ENCODE data around the gene RPUSD4.

Gene RPUSD4

DNA sequence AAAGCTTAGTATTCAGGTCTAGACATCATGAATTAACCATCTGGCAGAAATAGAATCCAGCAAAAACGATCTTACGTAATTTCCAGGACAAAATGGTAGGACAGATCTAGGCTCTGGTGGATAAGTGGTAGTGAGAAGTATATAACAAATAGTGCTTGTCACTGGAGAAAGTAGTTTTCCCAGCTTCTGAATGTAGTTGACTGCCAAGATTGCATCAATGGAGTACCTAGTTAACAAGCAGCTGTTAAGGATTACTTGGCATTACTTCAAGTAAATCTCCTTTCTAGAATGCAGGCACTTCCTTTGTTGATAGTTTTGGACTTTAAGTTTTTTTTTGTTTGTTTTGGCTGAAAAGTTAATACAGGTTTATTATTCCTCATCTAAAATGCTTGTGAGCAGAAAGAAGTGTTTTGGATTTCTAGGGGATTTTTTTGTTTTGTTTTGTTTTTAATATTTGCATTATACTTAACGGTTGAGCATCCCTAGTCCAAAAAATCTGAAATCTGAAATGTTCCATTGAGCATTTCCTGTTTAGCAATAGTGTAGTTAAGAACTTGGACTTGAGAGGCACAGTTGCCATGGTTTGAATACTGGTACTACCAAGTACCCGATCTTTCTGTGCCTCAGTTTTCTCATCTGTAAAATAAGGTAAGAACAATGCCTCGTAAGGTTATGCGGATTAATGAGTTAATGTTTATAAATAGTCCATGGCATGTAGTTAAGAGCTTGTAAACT is 20.4 kb upstream of the RPUSD4 start:
- Histone ChIP-seq H2AFZ (ENCODE audit: low read length) (no peak overlapping the region), H3K4me2 (ENCODE audit: low read depth, low read length, poor library complexity, severe bottlenecking) (no peak overlapping the region), H3K4me3 (ENCODE audit: low read length, poor library complexity, severe bottlenecking) (no peak overlapping the region), H3K9me3 (ENCODE audit: insufficient read depth, low read depth, low read length) (no peaks in the 10 kb centered on the region), H3K27me3 (ENCODE audit: insufficient read depth, low read length, poor library complexity, severe bottlenecking) (no peaks in the 10 kb centered on the region), H4K20me1 (ENCODE audit: insufficient read depth, low read length, poor library complexity, severe bottlenecking) (no peaks in the 10 kb centered on the region), H3K9me2 (replicated peaks; ENCODE audit: low read depth, low read length) (no peaks in the 10 kb centered on the region), H3K9ac (ENCODE audit: low read depth, low read length, poor library complexity, severe bottlenecking) (no peak overlapping the region), H3K4me1 (ENCODE audit: insufficient read depth, low read length, poor library complexity, severe bottlenecking) (peaks cover 13% of the 10 kb centered on the region), H3F3A (ENCODE audit: low read depth) (no peaks in the 10 kb centered on the region), H3K79me2 (ENCODE audit: insufficient read depth, low read length) (peaks cover 10% of the 10 kb centered on the region; the same call in 1 of the 2 replicates), H3K36me3 (ENCODE audit: insufficient read depth, low read length) (peaks cover 9% of the 10 kb centered on the region; the same call in 1 of the 2 replicates)
- TF ChIP-seq, protein P1, sequence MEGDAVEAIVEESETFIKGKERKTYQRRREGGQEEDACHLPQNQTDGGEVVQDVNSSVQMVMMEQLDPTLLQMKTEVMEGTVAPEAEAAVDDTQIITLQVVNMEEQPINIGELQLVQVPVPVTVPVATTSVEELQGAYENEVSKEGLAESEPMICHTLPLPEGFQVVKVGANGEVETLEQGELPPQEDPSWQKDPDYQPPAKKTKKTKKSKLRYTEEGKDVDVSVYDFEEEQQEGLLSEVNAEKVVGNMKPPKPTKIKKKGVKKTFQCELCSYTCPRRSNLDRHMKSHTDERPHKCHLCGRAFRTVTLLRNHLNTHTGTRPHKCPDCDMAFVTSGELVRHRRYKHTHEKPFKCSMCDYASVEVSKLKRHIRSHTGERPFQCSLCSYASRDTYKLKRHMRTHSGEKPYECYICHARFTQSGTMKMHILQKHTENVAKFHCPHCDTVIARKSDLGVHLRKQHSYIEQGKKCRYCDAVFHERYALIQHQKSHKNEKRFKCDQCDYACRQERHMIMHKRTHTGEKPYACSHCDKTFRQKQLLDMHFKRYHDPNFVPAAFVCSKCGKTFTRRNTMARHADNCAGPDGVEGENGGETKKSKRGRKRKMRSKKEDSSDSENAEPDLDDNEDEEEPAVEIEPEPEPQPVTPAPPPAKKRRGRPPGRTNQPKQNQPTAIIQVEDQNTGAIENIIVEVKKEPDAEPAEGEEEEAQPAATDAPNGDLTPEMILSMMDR (conservative IDR thresholded peaks at IDR 0.05; ENCODE audit: low read length) = no peak
- no peak for TF ChIP-seq EZH2phosphoT487 (IDR thresholded peaks at IDR 0.05; ENCODE audit: borderline replicate concordance)

- TF ChIP-seq, protein P1 (conservative IDR thresholded peaks at IDR 0.05; ENCODE audit: low read length) = no peak
- TF ChIP-seq EZH2phosphoT487 (IDR thresholded peaks at IDR 0.05; ENCODE audit: borderline replicate concordance) = no peak
- no peaks in the 10 kb centered on the region for H3K36me3 ChIP-seq (ENCODE audit: insufficient read depth, low read length)
- H3K9me3 ChIP-seq (ENCODE audit: insufficient read depth, low read depth, low read length) = no peaks in the 10 kb centered on the region
- H3K9me2 ChIP-seq (replicated peaks; ENCODE audit: low read depth, low read length) = no peaks in the 10 kb centered on the region
- H3K4me3 ChIP-seq (ENCODE audit: low read length, poor library complexity, severe bottlenecking) = no peak overlapping the region
- H3K4me2 ChIP-seq (ENCODE audit: low read depth, low read length, poor library complexity, severe bottlenecking) = peak overlapping the region; percentile 43
- peaks cover 16% of the 10 kb centered on the region for H3K79me2 ChIP-seq (ENCODE audit: insufficient read depth, low read length)
- no peak overlapping the region for H2AFZ ChIP-seq (ENCODE audit: low read length)
- H3K27me3 ChIP-seq (ENCODE audit: insufficient read depth, low read length, poor library complexity, severe bottlenecking) = no peaks in the 10 kb centered on the region
- H3K9ac ChIP-seq (ENCODE audit: low read depth, low read length, poor library complexity, severe bottlenecking) = no peak overlapping the region
- peaks cover 13% of the 10 kb centered on the region for H3K4me1 ChIP-seq (ENCODE audit: insufficient read depth, low read length, poor library complexity, severe bottlenecking)
- no peaks in the 10 kb centered on the region for H4K20me1 ChIP-seq (ENCODE audit: insufficient read depth, low read length, poor library complexity, severe bottlenecking)
- no peaks in the 10 kb centered on the region for H3F3A ChIP-seq (ENCODE audit: low read depth)
These were observed 18.5 kb upstream of the RPUSD4 start for GRCh38 chr11:126229858-126230540.

DNA sequence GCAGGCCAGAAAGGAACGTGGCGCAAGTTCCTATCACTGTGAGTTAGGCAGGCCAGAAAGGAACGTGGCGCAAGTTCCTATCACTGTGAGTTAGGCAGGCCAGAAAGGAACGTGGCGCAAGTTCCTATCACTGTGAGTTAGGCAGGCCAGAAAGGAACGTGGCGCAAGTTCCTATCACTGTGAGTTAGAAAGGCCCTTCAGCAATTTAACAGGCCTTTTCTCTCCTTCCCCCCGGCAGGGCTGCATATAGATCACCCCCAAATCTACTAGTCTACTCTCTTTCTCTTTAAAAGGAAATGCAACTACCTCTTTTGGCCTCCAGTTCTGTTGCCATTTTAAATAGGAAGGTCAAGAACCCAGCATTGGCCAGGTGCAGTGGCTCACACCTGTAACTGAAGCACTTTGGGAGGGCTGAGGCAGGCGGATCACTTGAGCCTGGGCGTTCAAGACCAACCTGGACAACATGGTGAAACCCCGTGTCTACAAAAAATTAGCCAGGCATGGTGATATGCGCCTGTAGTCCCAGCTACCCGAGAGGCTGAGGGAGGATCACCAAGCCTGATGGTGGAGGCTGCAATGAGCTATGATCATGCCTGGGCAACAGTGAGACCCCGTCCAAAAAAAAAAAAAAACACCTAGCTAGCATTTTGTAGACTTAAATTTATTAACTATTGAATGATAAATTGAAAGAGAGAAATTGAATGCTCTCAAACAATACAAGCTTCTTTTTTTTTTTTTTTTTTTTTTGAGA is 15.1 kb upstream of the RPUSD4 start:
- no peaks in the 10 kb centered on the region for H4K20me1 ChIP-seq (ENCODE audit: insufficient read depth, low read length, poor library complexity, severe bottlenecking)
- TF ChIP-seq, protein P1 (conservative IDR thresholded peaks at IDR 0.05; ENCODE audit: low read length) = no peak
- TF ChIP-seq EZH2phosphoT487 (IDR thresholded peaks at IDR 0.05; ENCODE audit: borderline replicate concordance) = no peak
- H3K9ac ChIP-seq (ENCODE audit: low read depth, low read length, poor library complexity, severe bottlenecking) = no peak overlapping the region
- no peaks in the 10 kb centered on the region for H3K9me2 ChIP-seq (replicated peaks; ENCODE audit: low read depth, low read length)
- peaks cover 13% of the 10 kb centered on the region for H3K4me1 ChIP-seq (ENCODE audit: insufficient read depth, low read length, poor library complexity, severe bottlenecking)
- H3K4me2 ChIP-seq (ENCODE audit: low read depth, low read length, poor library complexity, severe bottlenecking) = no peak overlapping the region
- no peaks in the 10 kb centered on the region for H3K36me3 ChIP-seq (ENCODE audit: insufficient read depth, low read length)
- H3K9me3 ChIP-seq (ENCODE audit: insufficient read depth, low read depth, low read length) = no peaks in the 10 kb centered on the region
- H3K4me3 ChIP-seq (ENCODE audit: low read length, poor library complexity, severe bottlenecking) = no peak overlapping the region
- peaks cover 44% of the 10 kb centered on the region for H3K79me2 ChIP-seq (ENCODE audit: insufficient read depth, low read length)
- no peaks in the 10 kb centered on the region for H3F3A ChIP-seq (ENCODE audit: low read depth)
- no peak overlapping the region for H2AFZ ChIP-seq (ENCODE audit: low read length)
- no peaks in the 10 kb centered on the region for H3K27me3 ChIP-seq (ENCODE audit: insufficient read depth, low read length, poor library complexity, severe bottlenecking)

All from Loucy (cell line).